ENCODE results near the gene SLC7A6. TPM values are rescaled to one million over a fixed set of nuclear protein-coding genes. Genes with fewer than 3 reads are reported as not detected.

Gene SLC7A6
- total RNA-seq, 1 donor from 2014 or later, result 44.2 TPM

DNA sequence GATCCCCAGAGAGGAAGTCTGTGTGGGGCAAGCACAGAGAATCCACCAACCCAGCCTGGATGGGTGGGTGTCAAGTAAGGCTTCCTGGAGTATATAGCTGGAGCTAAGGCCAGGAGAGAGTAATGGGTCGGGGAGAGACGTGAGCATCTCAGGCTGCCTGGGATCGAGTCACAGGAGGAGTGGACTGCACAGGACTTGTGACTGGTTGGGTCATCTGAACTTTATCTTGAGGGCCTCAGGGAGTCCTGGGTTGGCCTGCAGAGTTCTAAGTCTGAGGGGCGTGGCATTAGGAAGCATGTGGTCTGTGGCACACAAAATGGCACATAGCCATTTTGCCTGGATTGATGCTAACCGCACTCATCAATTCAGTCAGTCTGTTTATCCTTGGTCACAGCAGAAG is 17.7 kb upstream of the SLC7A6 start:
- H3K9me3 ChIP-seq (replicated peaks), result no peaks in the 10 kb centered on the region
- no peaks in the 10 kb centered on the region for H3K27me3 ChIP-seq (ENCODE audit: low read depth)
- peak overlapping the region; percentile 84 for H3K4me3 ChIP-seq
- TF ChIP-seq, protein P1, sequence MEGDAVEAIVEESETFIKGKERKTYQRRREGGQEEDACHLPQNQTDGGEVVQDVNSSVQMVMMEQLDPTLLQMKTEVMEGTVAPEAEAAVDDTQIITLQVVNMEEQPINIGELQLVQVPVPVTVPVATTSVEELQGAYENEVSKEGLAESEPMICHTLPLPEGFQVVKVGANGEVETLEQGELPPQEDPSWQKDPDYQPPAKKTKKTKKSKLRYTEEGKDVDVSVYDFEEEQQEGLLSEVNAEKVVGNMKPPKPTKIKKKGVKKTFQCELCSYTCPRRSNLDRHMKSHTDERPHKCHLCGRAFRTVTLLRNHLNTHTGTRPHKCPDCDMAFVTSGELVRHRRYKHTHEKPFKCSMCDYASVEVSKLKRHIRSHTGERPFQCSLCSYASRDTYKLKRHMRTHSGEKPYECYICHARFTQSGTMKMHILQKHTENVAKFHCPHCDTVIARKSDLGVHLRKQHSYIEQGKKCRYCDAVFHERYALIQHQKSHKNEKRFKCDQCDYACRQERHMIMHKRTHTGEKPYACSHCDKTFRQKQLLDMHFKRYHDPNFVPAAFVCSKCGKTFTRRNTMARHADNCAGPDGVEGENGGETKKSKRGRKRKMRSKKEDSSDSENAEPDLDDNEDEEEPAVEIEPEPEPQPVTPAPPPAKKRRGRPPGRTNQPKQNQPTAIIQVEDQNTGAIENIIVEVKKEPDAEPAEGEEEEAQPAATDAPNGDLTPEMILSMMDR (IDR thresholded peaks at IDR 0.05; ENCODE audit: borderline replicate concordance), result no peak
- peaks cover 75% of the 10 kb centered on the region for H3K4me1 ChIP-seq
- peak overlapping the region; percentile 93 for H3K27ac ChIP-seq (replicated peaks)
- H3K36me3 ChIP-seq, result peaks cover 30% of the 10 kb centered on the region
- no peak for DNase-seq
- intact Hi-C loops (cut with micrococcal nuclease), result no loop called here

DNA sequence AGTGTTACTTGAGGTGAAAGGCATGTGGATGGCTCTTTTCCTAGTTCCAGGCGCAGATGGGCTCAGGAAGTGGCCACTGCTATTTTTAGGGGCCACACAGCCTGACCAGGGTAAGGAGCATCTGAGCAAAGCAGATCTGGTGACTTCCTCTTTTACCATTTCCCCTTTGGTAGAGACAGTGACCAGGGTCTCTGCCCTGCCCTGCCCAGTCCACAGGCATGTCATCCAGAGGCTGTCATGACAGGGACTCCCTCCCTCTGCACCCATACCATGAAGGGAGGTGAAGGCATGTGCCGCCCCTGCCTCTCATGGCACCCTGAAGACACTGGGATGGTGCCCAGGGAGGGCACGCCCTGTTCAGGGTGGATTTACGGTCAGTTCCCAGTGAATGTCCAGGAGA is 16.9 kb upstream of the SLC7A6 start:
- Histone ChIP-seq H3K27me3 (ENCODE audit: low read depth) (no peaks in the 10 kb centered on the region), H3K4me3 (peak overlapping the region; percentile 84), H3K36me3 (peaks cover 32% of the 10 kb centered on the region), H3K4me1 (peaks cover 80% of the 10 kb centered on the region), H3K27ac (replicated peaks) (peak overlapping the region; percentile 93), H3K9me3 (replicated peaks) (no peaks in the 10 kb centered on the region)
- TF ChIP-seq, protein P1 (IDR thresholded peaks at IDR 0.05; ENCODE audit: borderline replicate concordance), result no peak
- DNase-seq, result no peak
- intact Hi-C loops (cut with micrococcal nuclease), result no loop called here

DNA sequence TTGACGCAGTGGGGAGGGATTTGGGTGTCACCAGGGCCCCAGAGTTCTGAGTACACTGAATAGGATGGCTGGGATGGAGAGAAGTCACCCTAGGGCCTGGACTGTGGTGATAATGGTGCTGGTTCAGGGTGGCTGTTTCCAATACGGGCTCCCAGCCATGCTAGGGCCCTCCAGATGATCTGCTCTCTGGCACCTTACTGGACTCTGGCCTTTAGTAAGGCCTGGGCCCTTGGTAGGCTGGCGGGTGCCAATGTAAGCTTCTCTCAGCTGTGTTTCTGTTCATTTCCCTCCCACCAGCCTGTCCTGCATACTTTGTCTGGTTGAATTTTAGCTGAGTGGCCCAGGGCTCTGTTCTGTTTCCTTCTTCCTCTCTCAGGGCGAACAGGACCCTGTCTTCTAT is 16.4 kb upstream of the SLC7A6 start:
- peaks cover 85% of the 10 kb centered on the region for H3K4me1 ChIP-seq
- no peaks in the 10 kb centered on the region for H3K27me3 ChIP-seq (ENCODE audit: low read depth)
- intact Hi-C loops (cut with micrococcal nuclease), result no loop called here
- no peaks in the 10 kb centered on the region for H3K9me3 ChIP-seq (replicated peaks)
- TF ChIP-seq, protein P1 (IDR thresholded peaks at IDR 0.05; ENCODE audit: borderline replicate concordance), result no peak
- H3K27ac ChIP-seq (replicated peaks), result peak overlapping the region; percentile 93
- H3K4me3 ChIP-seq, result peak overlapping the region; percentile 84
- peaks cover 36% of the 10 kb centered on the region for H3K36me3 ChIP-seq
- DNase-seq, result no peak

DNA sequence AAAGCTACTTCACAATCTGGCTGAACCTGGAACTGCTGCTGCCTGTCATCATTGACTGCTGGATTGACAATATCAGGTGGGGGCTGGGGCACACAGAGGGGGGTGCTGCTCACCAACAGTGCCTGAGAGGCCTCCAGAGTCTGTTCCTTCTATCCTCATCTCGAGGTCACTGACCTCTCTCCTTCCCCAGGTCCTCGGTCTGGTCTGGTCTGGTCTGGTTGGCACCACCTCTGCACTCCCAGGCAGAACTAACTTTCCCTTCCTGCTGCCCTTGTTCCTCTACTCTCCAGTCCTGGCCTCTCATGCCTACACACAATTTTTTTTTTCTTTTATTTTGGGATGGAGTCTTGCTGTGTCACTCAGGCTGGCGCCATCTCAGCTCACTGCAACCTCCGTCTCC is 15.0 kb upstream of the SLC7A6 start:
- TF ChIP-seq, protein P1 (IDR thresholded peaks at IDR 0.05; ENCODE audit: borderline replicate concordance), result no peak
- peak overlapping the region; percentile 93 for H3K27ac ChIP-seq (replicated peaks)
- no peaks in the 10 kb centered on the region for H3K9me3 ChIP-seq (replicated peaks)
- H3K4me3 ChIP-seq, result no peak overlapping the region
- H3K27me3 ChIP-seq (ENCODE audit: low read depth), result no peaks in the 10 kb centered on the region
- peaks cover 93% of the 10 kb centered on the region for H3K4me1 ChIP-seq
- H3K36me3 ChIP-seq, result peaks cover 46% of the 10 kb centered on the region
- intact Hi-C loops (cut with micrococcal nuclease), result no loop called here
- DNase-seq, result no peak

DNA sequence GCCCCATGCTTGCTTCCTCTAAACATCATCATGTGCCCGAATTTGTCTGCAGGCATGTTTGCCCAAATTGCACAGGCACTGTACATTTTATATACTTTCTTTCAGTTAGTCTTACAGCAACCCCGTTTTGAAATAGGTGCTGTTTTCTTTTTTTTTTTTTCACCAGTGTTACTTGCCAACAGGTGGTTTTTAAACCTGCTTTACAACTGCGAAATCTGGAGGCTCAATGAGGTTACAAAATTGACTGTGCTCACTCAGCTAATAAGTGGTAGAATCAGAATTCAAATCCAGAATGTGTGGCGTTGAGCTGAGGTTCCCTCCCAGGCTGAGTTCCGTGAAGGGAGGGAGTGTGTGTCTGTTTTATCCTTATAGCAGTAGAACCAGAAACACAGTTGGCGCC is 13.4 kb upstream of the SLC7A6 start:
- peaks cover 62% of the 10 kb centered on the region for H3K36me3 ChIP-seq

More for the DNA sequence above, 13.4 kb upstream of the SLC7A6 start:
- Histone ChIP-seq H3K27me3 (ENCODE audit: low read depth) (no peaks in the 10 kb centered on the region), H3K4me3 (no peak overlapping the region), H3K9me3 (replicated peaks) (no peaks in the 10 kb centered on the region), H3K4me1 (peaks cover 96% of the 10 kb centered on the region), H3K27ac (replicated peaks) (peak overlapping the region; percentile 93)
- DNase-seq, result no peak
- intact Hi-C loops (cut with micrococcal nuclease), result no loop called here
- TF ChIP-seq, protein P1 (IDR thresholded peaks at IDR 0.05; ENCODE audit: borderline replicate concordance), result no peak
